Liver (tissue), 9 donors: ENCODE measurements around the gene ADRA1B. TPM values are rescaled to one million over a fixed set of nuclear protein-coding genes. Genes with fewer than 3 reads are reported as not detected.

ENCODE experiments used
- DNase-seq: peaks from one replicate; pipeline ENCODE4 v3.0.0-alpha.2; 2017; ENCODE audit warnings: low spot score
- H3K27ac ChIP-seq, 2 donors: one replicate each; pipeline ENCODE4 v1.7.0; 2013; ENCODE audit warnings: inconsistent platforms in 2 of 2, low read length in 2 of 2, control low read depth in 1 of 2, low read depth in 1 of 2, mild to moderate bottlenecking in 1 of 2
- H3K27me3 ChIP-seq, 4 donors: one replicate each; pipeline versions ENCODE4 v1.6.1 to v1.7.0; 2013; ENCODE audit warnings: low read length in 3 of 4, inconsistent platforms in 1 of 4, mild to moderate bottlenecking in 1 of 4, moderate library complexity in 1 of 4; ENCODE audit not compliant: control insufficient read depth in 4 of 4, insufficient read depth in 4 of 4
- H3K36me3 ChIP-seq, 4 donors: one replicate each; pipeline versions ENCODE4 v1.6.1 to v1.7.0; 2013; ENCODE audit warnings: low read length in 3 of 4, mild to moderate bottlenecking in 3 of 4, low read depth in 1 of 4, moderate library complexity in 1 of 4; ENCODE audit not compliant: control insufficient read depth in 4 of 4, insufficient read depth in 3 of 4
- H3K4me1 ChIP-seq, 4 donors: one replicate each; pipeline versions ENCODE4 v1.6.1 to v1.7.0; 2013; ENCODE audit warnings: low read length in 3 of 4, mild to moderate bottlenecking in 3 of 4, moderate library complexity in 1 of 4; ENCODE audit not compliant: control insufficient read depth in 4 of 4, insufficient read depth in 4 of 4
- H3K4me3 ChIP-seq, 3 donors: one replicate each; pipeline versions ENCODE4 v1.6.1 to v1.7.0; 2013; ENCODE audit warnings: low read length in 3 of 3, control low read depth in 1 of 3, low read depth in 1 of 3, mild to moderate bottlenecking in 1 of 3
- H3K9ac ChIP-seq, 2 donors: one replicate each; pipeline ENCODE4 v1.7.0; 2013; ENCODE audit warnings: low read length in 2 of 2, mild to moderate bottlenecking in 2 of 2, moderate library complexity in 2 of 2, control low read depth in 1 of 2, low read depth in 1 of 2
- H3K9me3 ChIP-seq, 4 donors: one replicate each; pipeline versions ENCODE4 v1.6.1 to v1.7.0; 2013; ENCODE audit warnings: low read length in 3 of 4; ENCODE audit not compliant: control insufficient read depth in 4 of 4
- EGR1 ChIP-seq, 2 donors: IDR thresholded peaks; 2 replicates each; pipeline ENCODE4 v1.6.1; 2016 to 2018; ENCODE audit warnings: antibody characterized with exemption in 2 of 2, low read depth in 2 of 2
- FOXA1 ChIP-seq: IDR thresholded peaks from 2 replicates; pipeline ENCODE4 v1.6.1; 2016; ENCODE audit warnings: antibody characterized with exemption
- FOXA2 ChIP-seq: IDR thresholded peaks from 2 replicates; pipeline ENCODE4 v1.6.1; 2016; ENCODE audit warnings: antibody characterized with exemption
- GABPA ChIP-seq, 2 donors: IDR thresholded peaks in 1 of 2; conservative IDR thresholded peaks in 1 of 2; 2 replicates each; pipeline ENCODE4 v1.6.1; 2016; ENCODE audit warnings: antibody characterized with exemption in 2 of 2, mild to moderate bottlenecking in 1 of 2, moderate library complexity in 1 of 2
- HNF4A ChIP-seq, 2 donors: conservative IDR thresholded peaks; 2 replicates each; pipeline ENCODE4 v1.6.1; 2016; ENCODE audit warnings: antibody characterized with exemption in 2 of 2, mild to moderate bottlenecking in 2 of 2
- HNF4G ChIP-seq: IDR thresholded peaks from 2 replicates; pipeline ENCODE4 v1.6.1; 2016; ENCODE audit warnings: antibody characterized with exemption
- JUND ChIP-seq, 2 donors: IDR thresholded peaks; 2 replicates each; pipeline ENCODE4 v1.6.1; 2016; ENCODE audit warnings: antibody characterized with exemption in 2 of 2
- NR2F2 ChIP-seq: IDR thresholded peaks from 2 replicates; pipeline ENCODE4 v1.6.1; 2016; ENCODE audit warnings: antibody characterized with exemption
- RAD21 ChIP-seq, 2 donors: IDR thresholded peaks; 2 replicates each; pipeline ENCODE4 v1.6.1; 2016; ENCODE audit warnings: antibody characterized with exemption in 2 of 2, mild to moderate bottlenecking in 2 of 2
- RXRA ChIP-seq, 2 donors: IDR thresholded peaks; 2 replicates each; pipeline ENCODE4 v1.6.1; 2017 to 2018; ENCODE audit warnings: antibody characterized with exemption in 2 of 2, mild to moderate bottlenecking in 1 of 2
- SP1 ChIP-seq: IDR thresholded peaks from 2 replicates; pipeline ENCODE4 v1.6.1; 2018; ENCODE audit warnings: antibody characterized with exemption, mild to moderate bottlenecking
- TAF1 ChIP-seq: conservative IDR thresholded peaks from 2 replicates; pipeline ENCODE4 v1.6.1; 2016; ENCODE audit warnings: antibody characterized with exemption, mild to moderate bottlenecking
- YY1 ChIP-seq: IDR thresholded peaks from 2 replicates; pipeline ENCODE4 v1.6.1; 2016; ENCODE audit warnings: antibody characterized with exemption, mild to moderate bottlenecking
- WGBS: extraction: QIAGEN DNeasy Blood & Tissue Kit; methylation state at CpG from one replicate; pipeline ENCODE4 v1.1.7; 2013; 5-methylcytosine and 5-hydroxymethylcytosine counted together
- polyA plus RNA-seq, 2 donors: library from polyadenylated mRNA; stranded (reverse) in 1 of 2; unstranded in 1 of 2; fragments of 200-250 nt in 1 of 2; fragments of >200 nt in 1 of 2; fragmentation: Nextera tagmentation in 1 of 2; extraction: Ambion mirVana in 1 of 2; gene quantifications; one replicate each; pipeline versions ENCODE4 v1.2.1 to v1.2.3, GENCODE V29; 2013 to 2015
- total RNA-seq, 2 donors: library from RNA; depleted of rRNA; stranded (reverse); fragments of >200 nt; gene quantifications; one replicate each; pipeline ENCODE4 v1.2.3, GENCODE V29; 2014
- TF ChIP-seq, protein P1 (sequence below): IDR thresholded peaks from 2 replicates; pipeline ENCODE4 v1.6.1; 2016; ENCODE audit warnings: antibody characterized with exemption, mild to moderate bottlenecking
- TF ChIP-seq, protein P2 (sequence below): IDR thresholded peaks from 2 replicates; pipeline ENCODE4 v1.6.1; 2016; ENCODE audit warnings: antibody characterized with exemption
- TF ChIP-seq, protein P3 (sequence below): fragments of 150-350 bp; IDR thresholded peaks from 2 replicates; pipeline ENCODE4 v1.5.1; 2017; ENCODE audit warnings: improper control_type of control experiment, low read depth, low read length; ENCODE audit not compliant: missing input control
- TF ChIP-seq, protein P4 (sequence below): IDR thresholded peaks from 2 replicates; pipeline ENCODE4 v1.6.1; 2016; ENCODE audit warnings: antibody characterized with exemption
- TF ChIP-seq, protein P5 (sequence below): IDR thresholded peaks from 2 replicates; pipeline ENCODE4 v1.6.1; 2016; ENCODE audit warnings: antibody characterized with exemption
- donor health status: healthy.
- donor health status: healthy.
- donor health status: healthy.
- donor health status: healthy.
- donor health status: healthy.

ADRA1B gene
- 10 to 100 TPM in 1 of 2 donors, under 1 TPM in 1; 0.70 to 13.1 TPM for total RNA-seq
- 10 to 100 TPM in 1 of 2 donors, 1 to 10 TPM in 1; 6.0 to 10.3 TPM for polyA plus RNA-seq

DNA sequence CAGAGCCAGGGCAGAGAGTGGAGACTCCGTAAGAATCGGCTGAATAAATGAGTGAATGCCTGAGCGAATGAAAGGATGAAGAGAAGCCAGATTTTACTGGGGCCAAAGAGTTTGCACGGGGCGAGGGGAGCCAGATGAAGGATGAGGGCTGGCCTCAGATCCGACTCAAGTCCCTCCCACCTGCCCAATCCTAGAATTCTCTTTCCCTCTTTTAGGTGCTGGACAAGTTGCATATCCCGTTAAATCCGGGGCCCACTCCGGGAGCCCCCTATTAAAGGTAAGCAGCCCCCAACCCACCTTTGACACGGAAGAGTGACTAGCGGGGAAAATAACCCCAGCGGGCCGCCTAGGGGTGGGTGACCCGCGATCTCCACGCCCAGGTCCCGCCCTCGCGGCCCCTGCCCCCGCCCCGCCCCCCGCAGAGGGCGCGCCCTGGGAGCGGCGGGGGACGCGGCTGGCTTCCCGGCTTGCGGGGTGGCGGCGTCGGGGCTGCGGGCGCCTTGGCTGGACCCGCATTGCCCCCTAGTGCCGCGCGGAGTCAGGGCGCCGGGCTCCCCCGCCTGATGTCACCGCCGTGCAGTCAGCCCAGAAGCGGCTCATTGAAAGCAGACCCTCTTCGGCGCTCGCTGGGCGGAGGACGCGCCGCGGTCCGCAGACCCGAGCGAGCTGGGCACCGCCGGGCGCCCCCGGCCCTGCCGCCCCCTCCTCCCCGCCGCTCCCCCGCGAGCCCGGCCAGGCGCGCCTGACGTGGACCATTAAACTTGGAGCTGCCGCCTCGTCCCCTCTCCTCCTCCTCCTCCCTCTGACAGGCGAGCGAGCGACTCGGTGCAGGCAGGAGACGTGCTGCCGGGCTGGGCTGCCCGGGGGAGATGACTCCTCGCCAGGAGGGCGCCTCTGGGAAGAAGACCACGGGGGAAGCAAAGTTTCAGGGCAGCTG lies at the start of gene ADRA1B:
Gene ADRA1B (plus strand): TSS at position 579 of the 937 bp plus-strand sequence. CDS start 424 bp downstream, outside the sequence.
- peak; percentile 63 for DNase-seq
- peak within 1 kb of the TSS; percentile 56 to 77 for H3K9ac ChIP-seq
- H3K9me3 ChIP-seq = no peaks in the 10 kb centered on the region
- no peaks in the 10 kb centered on the region for H3K36me3 ChIP-seq
- TF ChIP-seq, protein P1, sequence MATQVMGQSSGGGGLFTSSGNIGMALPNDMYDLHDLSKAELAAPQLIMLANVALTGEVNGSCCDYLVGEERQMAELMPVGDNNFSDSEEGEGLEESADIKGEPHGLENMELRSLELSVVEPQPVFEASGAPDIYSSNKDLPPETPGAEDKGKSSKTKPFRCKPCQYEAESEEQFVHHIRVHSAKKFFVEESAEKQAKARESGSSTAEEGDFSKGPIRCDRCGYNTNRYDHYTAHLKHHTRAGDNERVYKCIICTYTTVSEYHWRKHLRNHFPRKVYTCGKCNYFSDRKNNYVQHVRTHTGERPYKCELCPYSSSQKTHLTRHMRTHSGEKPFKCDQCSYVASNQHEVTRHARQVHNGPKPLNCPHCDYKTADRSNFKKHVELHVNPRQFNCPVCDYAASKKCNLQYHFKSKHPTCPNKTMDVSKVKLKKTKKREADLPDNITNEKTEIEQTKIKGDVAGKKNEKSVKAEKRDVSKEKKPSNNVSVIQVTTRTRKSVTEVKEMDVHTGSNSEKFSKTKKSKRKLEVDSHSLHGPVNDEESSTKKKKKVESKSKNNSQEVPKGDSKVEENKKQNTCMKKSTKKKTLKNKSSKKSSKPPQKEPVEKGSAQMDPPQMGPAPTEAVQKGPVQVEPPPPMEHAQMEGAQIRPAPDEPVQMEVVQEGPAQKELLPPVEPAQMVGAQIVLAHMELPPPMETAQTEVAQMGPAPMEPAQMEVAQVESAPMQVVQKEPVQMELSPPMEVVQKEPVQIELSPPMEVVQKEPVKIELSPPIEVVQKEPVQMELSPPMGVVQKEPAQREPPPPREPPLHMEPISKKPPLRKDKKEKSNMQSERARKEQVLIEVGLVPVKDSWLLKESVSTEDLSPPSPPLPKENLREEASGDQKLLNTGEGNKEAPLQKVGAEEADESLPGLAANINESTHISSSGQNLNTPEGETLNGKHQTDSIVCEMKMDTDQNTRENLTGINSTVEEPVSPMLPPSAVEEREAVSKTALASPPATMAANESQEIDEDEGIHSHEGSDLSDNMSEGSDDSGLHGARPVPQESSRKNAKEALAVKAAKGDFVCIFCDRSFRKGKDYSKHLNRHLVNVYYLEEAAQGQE = no peak
- peak; percentile 14 for TF ChIP-seq YY1
- no peak for TF ChIP-seq FOXA2
- no peak for TF ChIP-seq SP1
- TF ChIP-seq FOXA1 = no peak
- TF ChIP-seq JUND (IDR thresholded peaks at IDR 0.05) = no peak
- no peak for TF ChIP-seq HNF4A (conservative IDR thresholded peaks at IDR 0.05)
- TF ChIP-seq TAF1 = no peak
- TF ChIP-seq NR2F2 = peak; percentile 67
- TF ChIP-seq GABPA (IDR thresholded peaks at IDR 0.05 in 1 of 2, conservative IDR thresholded peaks at IDR 0.05 in 1 of 2) = no peak
- TF ChIP-seq, protein P2, sequence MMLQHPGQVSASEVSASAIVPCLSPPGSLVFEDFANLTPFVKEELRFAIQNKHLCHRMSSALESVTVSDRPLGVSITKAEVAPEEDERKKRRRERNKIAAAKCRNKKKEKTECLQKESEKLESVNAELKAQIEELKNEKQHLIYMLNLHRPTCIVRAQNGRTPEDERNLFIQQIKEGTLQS = no peak
- TF ChIP-seq, protein P3, sequence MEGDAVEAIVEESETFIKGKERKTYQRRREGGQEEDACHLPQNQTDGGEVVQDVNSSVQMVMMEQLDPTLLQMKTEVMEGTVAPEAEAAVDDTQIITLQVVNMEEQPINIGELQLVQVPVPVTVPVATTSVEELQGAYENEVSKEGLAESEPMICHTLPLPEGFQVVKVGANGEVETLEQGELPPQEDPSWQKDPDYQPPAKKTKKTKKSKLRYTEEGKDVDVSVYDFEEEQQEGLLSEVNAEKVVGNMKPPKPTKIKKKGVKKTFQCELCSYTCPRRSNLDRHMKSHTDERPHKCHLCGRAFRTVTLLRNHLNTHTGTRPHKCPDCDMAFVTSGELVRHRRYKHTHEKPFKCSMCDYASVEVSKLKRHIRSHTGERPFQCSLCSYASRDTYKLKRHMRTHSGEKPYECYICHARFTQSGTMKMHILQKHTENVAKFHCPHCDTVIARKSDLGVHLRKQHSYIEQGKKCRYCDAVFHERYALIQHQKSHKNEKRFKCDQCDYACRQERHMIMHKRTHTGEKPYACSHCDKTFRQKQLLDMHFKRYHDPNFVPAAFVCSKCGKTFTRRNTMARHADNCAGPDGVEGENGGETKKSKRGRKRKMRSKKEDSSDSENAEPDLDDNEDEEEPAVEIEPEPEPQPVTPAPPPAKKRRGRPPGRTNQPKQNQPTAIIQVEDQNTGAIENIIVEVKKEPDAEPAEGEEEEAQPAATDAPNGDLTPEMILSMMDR = peak; percentile 59
- peak; percentile 55 to 73 for TF ChIP-seq RAD21 (IDR thresholded peaks at IDR 0.05)
- TF ChIP-seq HNF4G = no peak
- no peak for TF ChIP-seq EGR1 (IDR thresholded peaks at IDR 0.05; ENCODE audit: low read depth in 2 of 2)
- TF ChIP-seq, protein P4, sequence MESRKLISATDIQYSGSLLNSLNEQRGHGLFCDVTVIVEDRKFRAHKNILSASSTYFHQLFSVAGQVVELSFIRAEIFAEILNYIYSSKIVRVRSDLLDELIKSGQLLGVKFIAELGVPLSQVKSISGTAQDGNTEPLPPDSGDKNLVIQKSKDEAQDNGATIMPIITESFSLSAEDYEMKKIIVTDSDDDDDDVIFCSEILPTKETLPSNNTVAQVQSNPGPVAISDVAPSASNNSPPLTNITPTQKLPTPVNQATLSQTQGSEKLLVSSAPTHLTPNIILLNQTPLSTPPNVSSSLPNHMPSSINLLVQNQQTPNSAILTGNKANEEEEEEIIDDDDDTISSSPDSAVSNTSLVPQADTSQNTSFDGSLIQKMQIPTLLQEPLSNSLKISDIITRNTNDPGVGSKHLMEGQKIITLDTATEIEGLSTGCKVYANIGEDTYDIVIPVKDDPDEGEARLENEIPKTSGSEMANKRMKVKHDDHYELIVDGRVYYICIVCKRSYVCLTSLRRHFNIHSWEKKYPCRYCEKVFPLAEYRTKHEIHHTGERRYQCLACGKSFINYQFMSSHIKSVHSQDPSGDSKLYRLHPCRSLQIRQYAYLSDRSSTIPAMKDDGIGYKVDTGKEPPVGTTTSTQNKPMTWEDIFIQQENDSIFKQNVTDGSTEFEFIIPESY = no peak
- peak; percentile 53 to 68 for TF ChIP-seq RXRA (IDR thresholded peaks at IDR 0.05)
- TF ChIP-seq, protein P5, sequence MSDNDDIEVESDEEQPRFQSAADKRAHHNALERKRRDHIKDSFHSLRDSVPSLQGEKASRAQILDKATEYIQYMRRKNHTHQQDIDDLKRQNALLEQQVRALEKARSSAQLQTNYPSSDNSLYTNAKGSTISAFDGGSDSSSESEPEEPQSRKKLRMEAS = no peak
- H3K27ac ChIP-seq = peak within 1 kb of the TSS; percentile 76 to 79
- peak within 1 kb of the TSS; percentile 43 to 65 (median 52) for H3K4me3 ChIP-seq
- H3K27me3 ChIP-seq = no peaks in the 10 kb centered on the region
- WGBS = 1% methylated on average over 81 of the region's 81 CpGs
- H3K4me1 ChIP-seq = peaks cover 11 to 64% (median 45%) of the 10 kb centered on the region in 4 donors
